Fibroblast of lung (primary cell): ENCODE results near the gene IFIT5. TPM values are rescaled to one million over a fixed set of nuclear protein-coding genes. Genes with fewer than 3 reads are reported as not detected.

Experiments used
- DNase-seq, 2 donors: peaks; one replicate each; pipeline versions ENCODE4 v3.0.0 to v3.0.0-alpha.2; 2010; ENCODE audit warnings: low read depth in 2 of 2
- H2AFZ ChIP-seq: 2 replicates; pipeline ENCODE4 v1.5.1; 2012; ENCODE audit warnings: low read length, control low read depth, inconsistent platforms
- H3K27ac ChIP-seq: 2 replicates; pipeline ENCODE4 v1.5.1; 2011; ENCODE audit warnings: low read length, control low read depth; ENCODE audit not compliant: insufficient read depth
- H3K27me3 ChIP-seq: 2 replicates; pipeline ENCODE4 v1.5.1; 2011; ENCODE audit warnings: mild to moderate bottlenecking, low read length; ENCODE audit not compliant: control insufficient read depth, insufficient read depth
- H3K36me3 ChIP-seq: 2 replicates; pipeline ENCODE4 v1.5.1; 2011; ENCODE audit warnings: low read length; ENCODE audit not compliant: control insufficient read depth, insufficient read depth
- H3K4me1 ChIP-seq: 2 replicates; pipeline ENCODE4 v1.5.1; 2011; ENCODE audit warnings: low read length; ENCODE audit not compliant: control insufficient read depth, insufficient read depth; ENCODE audit errors: extremely low read depth
- H3K4me2 ChIP-seq: 2 replicates; pipeline ENCODE4 v1.5.1; 2011; ENCODE audit warnings: low read length, control low read depth; ENCODE audit not compliant: insufficient read depth; ENCODE audit errors: extremely low read depth
- H3K4me3 ChIP-seq, 4 experiments: fragments of 200-600 bp in 1 of 4; sonication (generic) in 1 of 4; replicated peaks in 1 of 4; 2 replicates each; pipeline ENCODE4 v1.5.1; 2011 to 2016; ENCODE audit warnings: low read length in 4 of 4, low read depth in 3 of 4, mild to moderate bottlenecking in 3 of 4, control low read depth in 2 of 4, inconsistent platforms in 1 of 4, mixed read lengths in 1 of 4; ENCODE audit not compliant: insufficient read depth in 1 of 4; ENCODE audit errors: control extremely low read depth in 1 of 4
- H3K79me2 ChIP-seq: 2 replicates; pipeline ENCODE4 v1.5.1; 2012; ENCODE audit warnings: mild to moderate bottlenecking, low read length, inconsistent platforms; ENCODE audit not compliant: control insufficient read depth, insufficient read depth
- H3K9ac ChIP-seq: 2 replicates; pipeline ENCODE4 v1.5.1; 2011; ENCODE audit warnings: mild to moderate bottlenecking, low read length, control low read depth; ENCODE audit not compliant: insufficient read depth
- H3K9me3 ChIP-seq: 2 replicates; pipeline ENCODE4 v1.5.1; 2012; ENCODE audit warnings: low read depth, low read length; ENCODE audit not compliant: control insufficient read depth, insufficient read depth
- H4K20me1 ChIP-seq: 2 replicates; pipeline ENCODE4 v1.5.1; 2011; ENCODE audit warnings: low read length; ENCODE audit not compliant: control insufficient read depth, insufficient read depth; ENCODE audit errors: extremely low read depth
- CTCF ChIP-seq, 2 donors: IDR thresholded peaks in 1 of 2; conservative IDR thresholded peaks in 1 of 2; 1 replicate in 1 of 2; 2 replicates in 1 of 2; pipeline ENCODE4 v1.5.1; 2011 to 2012; ENCODE audit warnings: low read length in 2 of 2, control low read depth in 1 of 2, inconsistent platforms in 1 of 2, low read depth in 1 of 2, mild to moderate bottlenecking in 1 of 2
- EZH2 ChIP-seq: IDR thresholded peaks from 2 replicates; pipeline ENCODE4 v1.5.1; 2012; ENCODE audit warnings: low read length, control low read depth, mild to moderate bottlenecking; ENCODE audit errors: missing control alignments
- polyA plus RNA-seq, 2 donors: library from polyadenylated mRNA; depleted of rRNA in 1 of 2; stranded (reverse) in 1 of 2; unstranded in 1 of 2; fragments of >200 nt; gene quantifications; 2 replicates each; pipeline ENCODE4 v1.2.1, GENCODE V29; 2011 to 2012; ENCODE audit warnings: missing spikeins in 1 of 2
- total RNA-seq: library from RNA; depleted of rRNA; stranded (reverse); fragments of >200 nt; gene quantifications from 2 replicates; pipeline ENCODE4 v1.2.1, GENCODE V29; 2014

The IFIT5 gene
- total and polyA plus RNA-seq, 2 donors (not counting 1 experiment from before 2014, with no cell fraction given): 23.5 to 32.7 TPM

DNA sequence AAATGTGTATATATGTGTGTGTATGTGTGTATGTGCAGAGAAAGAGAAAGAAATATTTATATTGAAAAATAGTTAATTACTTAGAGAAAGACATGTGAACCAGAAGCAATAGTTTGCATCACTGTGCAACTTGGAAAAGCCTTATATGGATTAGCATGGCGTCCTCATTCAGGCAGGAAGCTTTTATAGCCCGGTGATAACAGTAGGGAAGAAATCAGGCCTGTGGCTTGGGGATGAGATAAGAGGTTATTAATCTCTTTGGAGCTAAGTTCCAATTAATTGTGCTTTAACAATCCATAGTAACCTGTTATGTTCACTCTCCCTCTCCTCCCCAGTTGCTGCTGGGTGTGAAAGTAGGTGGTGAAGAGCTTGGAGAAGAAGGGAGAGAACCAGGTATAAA, 36.5 kb downstream of the IFIT5 start:
- Histone ChIP-seq H3K4me3 (no peak overlapping the region), H3K27ac (no peak overlapping the region), H3K4me1 (no peaks in the 10 kb centered on the region), H3K4me2 (no peak overlapping the region), H2AFZ (no peak overlapping the region), H4K20me1 (no peaks in the 10 kb centered on the region), H3K9ac (no peak overlapping the region), H3K36me3 (no peaks in the 10 kb centered on the region), H3K9me3 (no peaks in the 10 kb centered on the region), H3K79me2 (no peaks in the 10 kb centered on the region), H3K27me3 (no peaks in the 10 kb centered on the region)
- DNase-seq: no peak
- TF ChIP-seq CTCF (conservative IDR thresholded peaks at IDR 0.05 in 1 of 2, IDR thresholded peaks at IDR 0.05 in 1 of 2; ENCODE audit: low read depth in 1 of 2, low read length in 2 of 2) (no peak), EZH2 (no peak)

- TF ChIP-seq CTCF (conservative IDR thresholded peaks at IDR 0.05 in 1 of 2, IDR thresholded peaks at IDR 0.05 in 1 of 2; ENCODE audit: low read depth in 1 of 2, low read length in 2 of 2): no peak
- no peak for TF ChIP-seq EZH2
- no peak overlapping the region for H3K9ac ChIP-seq
- H2AFZ ChIP-seq: no peak overlapping the region
- no peaks in the 10 kb centered on the region for H3K36me3 ChIP-seq
- no peak for DNase-seq
- no peaks in the 10 kb centered on the region for H3K9me3 ChIP-seq
- no peaks in the 10 kb centered on the region for H3K4me1 ChIP-seq
- no peaks in the 10 kb centered on the region for H3K27me3 ChIP-seq
- H3K27ac ChIP-seq: no peak overlapping the region
- H3K4me3 ChIP-seq: no peak overlapping the region
- H3K79me2 ChIP-seq: no peaks in the 10 kb centered on the region
- no peak overlapping the region for H3K4me2 ChIP-seq
- no peaks in the 10 kb centered on the region for H4K20me1 ChIP-seq
These were observed 37.8 kb downstream of the IFIT5 start for GRCh38 chr10:89452193-89452592.

- Histone ChIP-seq H3K36me3 (no peaks in the 10 kb centered on the region), H3K27me3 (no peaks in the 10 kb centered on the region), H3K27ac (no peak overlapping the region), H3K9me3 (no peaks in the 10 kb centered on the region), H2AFZ (no peak overlapping the region), H3K4me3 (no peak overlapping the region), H4K20me1 (no peaks in the 10 kb centered on the region), H3K79me2 (no peaks in the 10 kb centered on the region), H3K4me2 (no peak overlapping the region), H3K4me1 (peaks cover 8% of the 10 kb centered on the region), H3K9ac (no peak overlapping the region)
- DNase-seq: no peak
- no peak for TF ChIP-seq EZH2
- TF ChIP-seq CTCF (conservative IDR thresholded peaks at IDR 0.05 in 1 of 2, IDR thresholded peaks at IDR 0.05 in 1 of 2; ENCODE audit: low read depth in 1 of 2, low read length in 2 of 2): no peak
These were observed 40.4 kb downstream of the IFIT5 start for GRCh38 chr10:89454561-89455347.
